ENCODE measurements around the gene MACROD1.

GRCh38 chr11:63961608-63962412, 204.1 kb downstream of the MACROD1 start:
- no peak for TF ChIP-seq POLR2A (IDR thresholded peaks at IDR 0.05; ENCODE audit: low read length)
- no peak for TF ChIP-seq GATA1 (IDR thresholded peaks at IDR 0.05; ENCODE audit: low read depth, low read length)

All from erythroblast (primary cell).